H54 (cell line): ENCODE measurements around the gene CYP4F3.
"Not testable (repeated sequence)": the region's sequence is repeated elsewhere in the genome, so short reads cannot be mapped to it uniquely, and the experiment has no call there.

Experiments used
- DNase-seq: peaks from one replicate; pipeline ENCODE4 v3.0.0; 2011; ENCODE audit warnings: low spot score, mixed read lengths; ENCODE audit not compliant: insufficient read length
- FAIRE-seq: peaks from 3 replicates; lab custom pipeline; 2011; peaks lifted over from hg19 to GRCh38; lab: Jason Lieb, UNC
- POLR2A ChIP-seq: IDR thresholded peaks from 2 replicates; pipeline ENCODE4 v1.6.1; 2011; ENCODE audit warnings: low read depth, mild to moderate bottlenecking, low read length

Gene CYP4F3

GRCh38 chr19:15671237-15671821 is 30.6 kb downstream of the CYP4F3 start:
- TF ChIP-seq POLR2A, result no peak
- DNase-seq, result no peak
- no peak for FAIRE-seq

GRCh38 chr19:15671891-15672579 is 31.3 kb downstream of the CYP4F3 start:
- no peak for TF ChIP-seq POLR2A
- DNase-seq (peak; percentile 42), FAIRE-seq (no peak)

- no peak for TF ChIP-seq POLR2A
- FAIRE-seq, result peak; percentile 64
- peak; percentile 68 for DNase-seq
Observed at GRCh38 chr19:15672580-15673175, 32.0 kb downstream of the CYP4F3 start, which contains the start of gene CYP4F12. TSS of gene CYP4F12 (plus strand) at chr19:15673087. CDS start at chr19:15673530, 443 bp downstream.

- FAIRE-seq, result no peak
- no peak for TF ChIP-seq POLR2A
- no peak for DNase-seq
Observed at GRCh38 chr19:15673176-15673654, 32.5 kb downstream of the CYP4F3 start.

- no peak for TF ChIP-seq POLR2A
- FAIRE-seq (no peak), DNase-seq (no peak)
Observed at GRCh38 chr19:15675560-15675959, 34.9 kb downstream of the CYP4F3 start.

GRCh38 chr19:15679089-15679488 is 38.4 kb downstream of the CYP4F3 start:
- DNase-seq (no peak), FAIRE-seq (no peak)
- TF ChIP-seq POLR2A, result no peak

- not testable (repeated sequence) for FAIRE-seq, DNase-seq
Observed at GRCh38 chr19:15679865-15680264, 39.2 kb downstream of the CYP4F3 start.

GRCh38 chr19:15680478-15681322 is 40.0 kb downstream of the CYP4F3 start:
- no peak for TF ChIP-seq POLR2A
- DNase-seq (no peak), FAIRE-seq (no peak)

- FAIRE-seq, result no peak
- no peak for DNase-seq
- TF ChIP-seq POLR2A, result no peak
Observed at GRCh38 chr19:15683411-15683810, 42.7 kb downstream of the CYP4F3 start.

GRCh38 chr19:15684828-15685227 is 44.1 kb downstream of the CYP4F3 start:
- DNase-seq (no peak), FAIRE-seq (no peak)
- TF ChIP-seq POLR2A, result no peak

- TF ChIP-seq POLR2A, result no peak
- no peak for FAIRE-seq
Observed at GRCh38 chr19:15696654-15697194, 56.0 kb downstream of the CYP4F3 start.

GRCh38 chr19:15701757-15702533 is 61.2 kb downstream of the CYP4F3 start:
- FAIRE-seq (peak; percentile 80), DNase-seq (no peak)
- no peak for TF ChIP-seq POLR2A

More at GRCh38 chr19:15696654-15697194, 56.0 kb downstream of the CYP4F3 start:
- DNase-seq, result no peak

GRCh38 chr19:15702534-15702930 is 61.8 kb downstream of the CYP4F3 start:
- FAIRE-seq (peak; percentile 90), DNase-seq (peak; percentile 23)
- TF ChIP-seq POLR2A, result no peak
